Activated naive CD4-positive, alpha-beta T cell treated with anti-CD3 and anti-CD28 coated beads, Interleukin-2, amount 50 U/mL, for 72 hours (primary cell): ENCODE data around the gene ZNF512. TPM values are rescaled to one million over a fixed set of nuclear protein-coding genes. Genes with fewer than 3 reads are reported as not detected.
A peak's percentile ranks its signal among the peaks of the same experiment; 100 is the strongest.
"Not testable (repeated sequence)": the region's sequence is repeated elsewhere in the genome, so short reads cannot be mapped to it uniquely, and the experiment has no call there.

Experiments
- ATAC-seq, 2 donors: fragments of 150-1000 bp; cut with Tn5 transposase; 2 replicates each; pipeline ENCODE4 v1.10.0; 2021; ENCODE audit warnings: mild to moderate bottlenecking in 2 of 2, moderate library complexity in 2 of 2
- DNase-seq, 2 donors: peaks; one replicate each; pipeline ENCODE4 v3.0.0; 2021 to 2022; ENCODE audit warnings: low spot score in 2 of 2
- H3K27ac Mint-ChIP-seq, 2 donors: one replicate each; pipeline ENCODE4 v1.8.0; 2022; ENCODE audit warnings: mild to moderate bottlenecking in 2 of 2, mixed read lengths in 2 of 2
- H3K36me3 Mint-ChIP-seq, 2 donors: one replicate each; pipeline ENCODE4 v1.8.0; 2022; ENCODE audit warnings: mixed read lengths in 2 of 2
- H3K9me3 Mint-ChIP-seq, 2 donors: one replicate each; pipeline ENCODE4 v1.8.0; 2022; ENCODE audit warnings: mixed read lengths in 2 of 2
- total RNA-seq, 2 donors: library from RNA; stranded (reverse); gene quantifications; one replicate each; pipeline ENCODE4 v1.2.3, GENCODE V29; 2022

ZNF512 gene
- total RNA-seq, 2 donors from 2014 or later = 38.0 to 40.6 TPM

GRCh38 chr2:27615316-27615715 is 32.5 kb downstream of the ZNF512 start:
- no peak for ATAC-seq
- no peak overlapping the region for H3K27ac Mint-ChIP-seq
- H3K9me3 Mint-ChIP-seq = no peaks in the 10 kb centered on the region
- DNase-seq = no peak
- peaks cover 4 to 15% of the 10 kb centered on the region in 2 donors for H3K36me3 Mint-ChIP-seq

- ATAC-seq (no peak), DNase-seq (no peak)
- Mint-ChIP-seq H3K9me3 (no peaks in the 10 kb centered on the region), H3K36me3 (peaks cover 0 to 16% of the 10 kb centered on the region in 2 donors), H3K27ac (peak overlapping the region in 1 of 2 donors; percentile 38)
These were observed 38.7 kb downstream of the ZNF512 start for GRCh38 chr2:27621524-27621923.

GRCh38 chr2:27622921-27623384 is 40.1 kb downstream of the ZNF512 start:
- DNase-seq = no peak
- ATAC-seq = peak; percentile 20 to 37
- Mint-ChIP-seq H3K9me3 (no peaks in the 10 kb centered on the region), H3K27ac (peak overlapping the region in 1 of 2 donors; percentile 0), H3K36me3 (peaks cover 0 to 8% of the 10 kb centered on the region in 2 donors)

- DNase-seq (no peak), ATAC-seq (no peak)
- H3K9me3 Mint-ChIP-seq = no peaks in the 10 kb centered on the region
- peaks cover 0 to 8% of the 10 kb centered on the region in 2 donors for H3K36me3 Mint-ChIP-seq
- H3K27ac Mint-ChIP-seq = no peak overlapping the region
These were observed 42.1 kb downstream of the ZNF512 start for GRCh38 chr2:27624943-27625342.

GRCh38 chr2:27626323-27626722 is 43.5 kb downstream of the ZNF512 start:
- H3K27ac Mint-ChIP-seq, ATAC-seq, H3K9me3 Mint-ChIP-seq, DNase-seq: not testable (repeated sequence)
- peaks cover 0 to 14% of the 10 kb centered on the region in 2 donors for H3K36me3 Mint-ChIP-seq

- not testable (repeated sequence) for H3K9me3 Mint-ChIP-seq, DNase-seq, ATAC-seq
- Mint-ChIP-seq H3K27ac (peak overlapping the region in 1 of 2 donors; percentile 56), H3K36me3 (peaks cover 0 to 17% of the 10 kb centered on the region in 2 donors)
These were observed 44.1 kb downstream of the ZNF512 start for GRCh38 chr2:27626921-27627320.

GRCh38 chr2:27627963-27628766 is 45.3 kb downstream of the ZNF512 start:
- no peaks in the 10 kb centered on the region for H3K9me3 Mint-ChIP-seq
- no peak overlapping the region for H3K27ac Mint-ChIP-seq
- ATAC-seq (peak; percentile 47 to 59), DNase-seq (no peak)
- H3K36me3 Mint-ChIP-seq = peaks cover 0 to 18% of the 10 kb centered on the region in 2 donors

GRCh38 chr2:27628767-27629709 is 46.2 kb downstream of the ZNF512 start, which contains the start of the genes CCDC121 and GPN1:
TSS of gene CCDC121 (minus strand) at chr2:27629012. CDS start at chr2:27627799, 1,213 bp downstream.
TSS of gene GPN1 (plus strand) at chr2:27629050. CDS start at chr2:27629059, 9 bp downstream.
- Mint-ChIP-seq H3K9me3 (no peaks in the 10 kb centered on the region), H3K27ac (no peak within 1 kb of the TSS), H3K36me3 (peaks cover 0 to 18% of the 10 kb centered on the region in 2 donors)
- ATAC-seq (peak; percentile 98 to 99), DNase-seq (peak; percentile 90 to 96)

- ATAC-seq, H3K9me3 Mint-ChIP-seq, DNase-seq: not testable (repeated sequence)
- H3K27ac Mint-ChIP-seq = peak overlapping the region in 1 of 2 donors; percentile 86
- peaks cover 10 to 27% of the 10 kb centered on the region in 2 donors for H3K36me3 Mint-ChIP-seq
These were observed 47.4 kb downstream of the ZNF512 start for GRCh38 chr2:27630257-27630656.

GRCh38 chr2:27634291-27634690 is 51.4 kb downstream of the ZNF512 start:
- Mint-ChIP-seq H3K36me3 (peaks cover 28 to 45% of the 10 kb centered on the region in 2 donors), H3K9me3 (no peaks in the 10 kb centered on the region), H3K27ac (no peak overlapping the region)
- ATAC-seq (no peak), DNase-seq (no peak)

GRCh38 chr2:27636766-27637165 is 53.9 kb downstream of the ZNF512 start:
- Mint-ChIP-seq H3K36me3 (peaks cover 30 to 45% of the 10 kb centered on the region in 2 donors), H3K27ac (no peak overlapping the region), H3K9me3 (no peaks in the 10 kb centered on the region)
- DNase-seq (no peak), ATAC-seq (no peak)

- Mint-ChIP-seq H3K36me3 (peaks cover 30 to 35% of the 10 kb centered on the region in 2 donors), H3K27ac (peak overlapping the region; percentile 92 to 93), H3K9me3 (no peaks in the 10 kb centered on the region)
- ATAC-seq (peak; percentile 87 to 92), DNase-seq (no peak)
These were observed 55.3 kb downstream of the ZNF512 start for GRCh38 chr2:27638037-27638637.

- peaks cover 30 to 35% of the 10 kb centered on the region in 2 donors for H3K36me3 Mint-ChIP-seq
- H3K27ac Mint-ChIP-seq = peak overlapping the region; percentile 92 to 93
- DNase-seq (no peak), ATAC-seq (peak; percentile 45 to 69)
- H3K9me3 Mint-ChIP-seq = no peaks in the 10 kb centered on the region
These were observed 55.9 kb downstream of the ZNF512 start for GRCh38 chr2:27638709-27639108.

- no peak for ATAC-seq
- Mint-ChIP-seq H3K27ac (no peak overlapping the region), H3K36me3 (peaks cover 15 to 20% of the 10 kb centered on the region in 2 donors), H3K9me3 (no peaks in the 10 kb centered on the region)
- DNase-seq = no peak
These were observed 57.9 kb downstream of the ZNF512 start for GRCh38 chr2:27640722-27641245.

- Mint-ChIP-seq H3K27ac (peak overlapping the region in 1 of 2 donors; percentile 26), H3K9me3 (no peaks in the 10 kb centered on the region), H3K36me3 (peaks cover 5 to 10% of the 10 kb centered on the region in 2 donors)
- ATAC-seq (no peak), DNase-seq (no peak)
These were observed 62.4 kb downstream of the ZNF512 start for GRCh38 chr2:27645197-27645596.

GRCh38 chr2:27647289-27647688 is 64.4 kb downstream of the ZNF512 start:
- H3K9me3 Mint-ChIP-seq = no peaks in the 10 kb centered on the region
- H3K27ac Mint-ChIP-seq = peak overlapping the region; percentile 32 to 39
- ATAC-seq = no peak
- peaks cover 5 to 10% of the 10 kb centered on the region in 2 donors for H3K36me3 Mint-ChIP-seq
- DNase-seq = no peak
